ENCODE data around the gene COLEC12. TPM values are rescaled to one million over a fixed set of nuclear protein-coding genes. Genes with fewer than 3 reads are reported as not detected.

The COLEC12 gene
- polyA plus RNA-seq, 3 donors: 0.21 to 0.47 (median 0.35) TPM

DNA sequence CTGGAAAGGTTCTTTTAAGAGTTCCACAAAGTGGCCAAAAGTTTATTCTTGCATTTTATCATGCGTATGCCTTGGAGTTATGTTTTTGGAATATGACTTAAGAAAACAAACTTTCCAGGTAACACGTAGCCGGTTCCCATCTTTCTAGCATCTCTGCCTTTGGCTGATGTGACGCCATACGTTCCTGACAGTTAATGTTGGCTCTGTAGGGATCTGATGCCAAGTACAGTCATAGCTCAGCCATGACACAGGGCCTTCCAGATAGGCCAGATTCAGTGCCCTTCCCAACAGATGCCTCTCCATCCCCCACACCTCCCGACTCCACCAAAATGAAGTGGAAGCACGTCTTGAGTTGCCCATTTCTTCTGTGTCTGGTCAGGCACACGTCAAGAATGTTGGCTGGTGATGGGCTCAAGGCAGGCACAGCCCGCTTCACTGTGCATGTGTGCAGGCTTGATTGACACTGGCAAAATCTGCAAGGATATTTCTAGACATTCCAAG lies 181.7 kb downstream of the COLEC12 start:
- Histone ChIP-seq H3K9ac (ENCODE audit: insufficient read depth, low read length, poor library complexity, severe bottlenecking) (no peak overlapping the region), H3K36me3 (replicated peaks in 1 of 2; ENCODE audit: control insufficient read depth in 1 of 2, insufficient read depth in 2 of 2, low read length in 2 of 2) (no peaks in the 10 kb centered on the region), H3K4me2 (replicated peaks; ENCODE audit: extremely low read depth, low read length, poor library complexity, severe bottlenecking) (no peak overlapping the region), H4K20me1 (ENCODE audit: insufficient read depth, low read length) (no peaks in the 10 kb centered on the region), H3K27me3 (ENCODE audit: control insufficient read depth in 2 of 2, insufficient read depth in 2 of 2, low read length in 2 of 2) (no peaks in the 10 kb centered on the region), H3K79me2 (ENCODE audit: insufficient read depth, low read length) (no peaks in the 10 kb centered on the region), H2AFZ (ENCODE audit: insufficient read depth, low read depth, low read length, poor library complexity, severe bottlenecking) (no peak overlapping the region), H3K4me3 (replicated peaks in 1 of 3; ENCODE audit: low read depth in 2 of 3, low read length in 3 of 3) (no peak overlapping the region), H3K27ac (ENCODE audit: low read depth in 1 of 2, low read length in 2 of 2) (no peak overlapping the region), H3K4me1 (ENCODE audit: control insufficient read depth in 1 of 2, insufficient read depth in 2 of 2, low read length in 2 of 2) (peaks cover 20 to 22% of the 10 kb centered on the region in 2 donors), H3K9me3 (replicated peaks in 1 of 2; ENCODE audit: control insufficient read depth in 1 of 2, insufficient read depth in 1 of 2, low read length in 2 of 2) (no peaks in the 10 kb centered on the region)
- Mint-ChIP-seq H3K4me3 (no peak overlapping the region), H3K4me1 (peaks cover 19% of the 10 kb centered on the region), H3K9me3 (no peaks in the 10 kb centered on the region), H3K27ac (no peak overlapping the region), H3K27me3 (ENCODE audit: low read depth in 3 of 3) (peaks cover 0 to 4% (median 0%) of the 10 kb centered on the region in 3 donors), H3K36me3 (peaks cover 0 to 2% of the 10 kb centered on the region in 2 donors)
- no peak for DNase-seq
- WGBS (ENCODE audit: insufficient coverage): 88% methylated on average over 6 of the region's 9 CpGs
- intact Hi-C loops (cut with micrococcal nuclease): no loop called here
- no peak for TF ChIP-seq CTCF (IDR thresholded peaks at IDR 0.05)

- WGBS (ENCODE audit: insufficient coverage): 93% methylated on average over 3 of the region's 6 CpGs
These were observed 182.9 kb downstream of the COLEC12 start for GRCh38 chr18:317618-318017.

More at GRCh38 chr18:317618-318017, 182.9 kb downstream of the COLEC12 start:
- Histone ChIP-seq H3K27me3 (ENCODE audit: control insufficient read depth in 2 of 2, insufficient read depth in 2 of 2, low read length in 2 of 2) (no peaks in the 10 kb centered on the region), H3K79me2 (ENCODE audit: insufficient read depth, low read length) (no peaks in the 10 kb centered on the region), H3K9ac (ENCODE audit: insufficient read depth, low read length, poor library complexity, severe bottlenecking) (no peak overlapping the region), H3K4me3 (replicated peaks in 1 of 3; ENCODE audit: low read depth in 2 of 3, low read length in 3 of 3) (no peak overlapping the region), H3K27ac (ENCODE audit: low read depth in 1 of 2, low read length in 2 of 2) (no peak overlapping the region), H3K9me3 (replicated peaks in 1 of 2; ENCODE audit: control insufficient read depth in 1 of 2, insufficient read depth in 1 of 2, low read length in 2 of 2) (no peaks in the 10 kb centered on the region), H3K36me3 (replicated peaks in 1 of 2; ENCODE audit: control insufficient read depth in 1 of 2, insufficient read depth in 2 of 2, low read length in 2 of 2) (no peaks in the 10 kb centered on the region), H2AFZ (ENCODE audit: insufficient read depth, low read depth, low read length, poor library complexity, severe bottlenecking) (no peak overlapping the region), H3K4me2 (replicated peaks; ENCODE audit: extremely low read depth, low read length, poor library complexity, severe bottlenecking) (no peak overlapping the region), H4K20me1 (ENCODE audit: insufficient read depth, low read length) (no peaks in the 10 kb centered on the region), H3K4me1 (ENCODE audit: control insufficient read depth in 1 of 2, insufficient read depth in 2 of 2, low read length in 2 of 2) (peaks cover 8 to 10% of the 10 kb centered on the region in 2 donors)
- Mint-ChIP-seq H3K9me3 (no peaks in the 10 kb centered on the region), H3K4me3 (no peak overlapping the region), H3K27me3 (ENCODE audit: low read depth in 3 of 3) (peaks cover 0 to under 1% (median 0%) of the 10 kb centered on the region in 3 donors), H3K27ac (no peak overlapping the region), H3K4me1 (peaks cover 8% of the 10 kb centered on the region), H3K36me3 (peaks cover 0 to under 1% of the 10 kb centered on the region in 2 donors)
- intact Hi-C loops (cut with micrococcal nuclease): no loop called here
- no peak for DNase-seq
- TF ChIP-seq CTCF (IDR thresholded peaks at IDR 0.05): no peak

Measured in CD14-positive monocyte (primary cell).